ENCODE results near the gene AMPD2.

Gene AMPD2

DNA sequence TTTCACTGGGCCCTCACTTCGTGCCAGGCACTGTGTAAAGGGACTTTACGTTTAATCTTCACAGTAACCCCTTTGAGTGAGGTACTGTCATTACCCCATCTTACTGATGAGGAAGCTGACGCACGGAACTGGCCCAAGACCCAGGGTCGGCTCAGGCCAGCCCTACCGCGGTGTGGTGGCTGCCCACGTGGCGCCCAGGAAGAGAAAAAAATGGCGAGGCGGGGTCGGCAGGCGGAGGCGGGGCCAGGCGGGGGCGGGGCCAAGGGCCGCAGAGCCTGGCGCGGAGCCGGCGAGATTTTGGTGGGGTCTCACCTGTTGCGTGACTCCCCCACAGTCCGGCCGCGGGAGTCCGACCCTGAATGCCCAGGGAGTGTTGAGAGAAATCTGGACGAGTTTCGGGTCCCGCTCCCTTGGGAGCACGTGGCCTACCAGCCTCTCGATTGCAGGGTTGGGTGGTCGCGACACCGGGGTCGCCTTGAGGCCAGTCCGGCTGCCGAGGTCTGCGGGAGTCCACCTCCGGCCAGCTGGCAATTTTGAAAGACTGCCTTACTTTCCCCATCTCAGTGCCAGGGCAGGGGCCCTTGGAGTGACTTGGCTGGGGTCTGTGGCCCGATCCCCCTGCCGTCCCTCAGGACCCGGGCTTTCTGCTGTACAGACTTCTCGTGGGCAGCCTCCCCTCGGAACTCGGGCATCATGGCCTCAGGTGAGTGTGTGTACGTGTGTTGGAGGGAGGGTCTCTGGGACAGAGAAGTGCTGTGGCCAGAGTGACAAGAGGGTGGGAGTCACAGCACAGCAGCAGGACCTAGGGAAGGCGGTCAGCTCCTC lies at the start of gene AMPD2, which contains the start of gene GNAT2:
AMPD2 (plus strand) TSS at position 262 of the 825 bp plus-strand sequence. CDS start 1,339 bp downstream, outside the sequence.
GNAT2 (minus strand) TSS at position 41 of the 825 bp plus-strand sequence. CDS start 6,746 bp downstream, outside the sequence.
- peak; percentile 93 for DNase-seq

GRCh38 chr1:109570414-109570813 lies 49.2 kb upstream of the AMPD2 start:
- no peak for DNase-seq

DNA sequence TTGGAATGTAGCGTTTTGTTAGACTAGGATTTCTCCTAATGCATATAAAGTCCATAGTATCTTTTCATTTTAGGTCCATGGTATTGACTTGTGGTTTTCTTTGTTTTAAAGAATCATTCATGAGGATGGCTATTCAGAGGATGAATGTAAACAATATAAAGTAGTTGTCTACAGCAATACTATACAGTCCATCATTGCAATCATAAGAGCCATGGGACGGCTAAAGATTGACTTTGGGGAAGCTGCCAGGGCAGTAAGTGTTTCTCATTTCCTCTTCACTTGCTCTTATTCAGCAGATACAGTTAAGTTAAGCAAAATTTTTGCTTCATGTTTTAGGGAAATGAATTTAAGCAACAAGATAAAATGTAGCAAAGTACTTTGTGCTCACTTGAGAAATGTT lies 45.9 kb upstream of the AMPD2 start:
- peak; percentile 85 for DNase-seq

- no peak for DNase-seq
These were observed 40.6 kb upstream of the AMPD2 start for GRCh38 chr1:109578947-109579443.

- no peak for DNase-seq
These were observed 40.1 kb upstream of the AMPD2 start for GRCh38 chr1:109579491-109579890.

DNA sequence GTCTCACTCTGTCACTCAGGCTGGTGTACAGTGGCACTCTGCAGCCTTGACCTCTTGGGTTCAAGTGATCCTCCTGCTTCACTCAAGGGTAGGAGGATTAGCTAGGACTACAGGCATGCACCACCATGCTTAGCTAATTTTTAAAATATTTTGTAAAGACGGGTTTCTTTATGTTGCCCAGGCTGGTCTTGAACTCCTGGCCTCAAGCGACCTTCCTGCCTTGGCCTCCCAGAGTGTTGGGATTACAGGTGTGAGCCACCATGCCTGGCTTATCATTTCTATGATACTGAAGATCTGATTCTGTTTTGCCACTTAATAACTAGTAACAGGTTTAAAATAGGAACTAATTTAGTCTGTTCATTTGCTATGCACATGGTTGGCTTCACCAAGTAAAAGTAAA lies 37.6 kb upstream of the AMPD2 start:
- DNase-seq, result no peak

GRCh38 chr1:109584766-109585165 lies 34.9 kb upstream of the AMPD2 start:
- no peak for DNase-seq

- DNase-seq, result no peak
These were observed 33.6 kb upstream of the AMPD2 start for GRCh38 chr1:109586055-109586454.

GRCh38 chr1:109589177-109589576 lies 30.5 kb upstream of the AMPD2 start:
- peak; percentile 22 for DNase-seq

DNA sequence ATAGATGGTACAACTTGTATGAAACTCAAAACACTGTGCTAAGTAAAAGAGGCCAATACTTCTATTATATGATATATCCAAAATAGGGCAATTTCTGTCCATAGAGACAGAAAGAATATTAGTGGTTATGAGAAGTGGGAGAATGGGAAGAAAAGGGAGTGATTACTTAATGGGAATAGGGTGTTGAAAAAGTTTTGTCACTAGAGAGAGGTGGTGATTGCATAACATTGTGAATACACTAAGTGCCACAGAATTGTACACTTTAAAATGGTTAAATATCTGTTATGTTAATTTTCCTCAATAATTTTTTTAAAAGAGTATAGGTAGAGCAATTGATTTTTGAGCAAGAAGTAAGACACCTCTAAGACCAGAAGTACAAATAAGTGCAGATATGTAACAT lies 30.0 kb upstream of the AMPD2 start:
- no peak for DNase-seq

- no peak for DNase-seq
These were observed 26.7 kb upstream of the AMPD2 start for GRCh38 chr1:109592916-109593315.

DNA sequence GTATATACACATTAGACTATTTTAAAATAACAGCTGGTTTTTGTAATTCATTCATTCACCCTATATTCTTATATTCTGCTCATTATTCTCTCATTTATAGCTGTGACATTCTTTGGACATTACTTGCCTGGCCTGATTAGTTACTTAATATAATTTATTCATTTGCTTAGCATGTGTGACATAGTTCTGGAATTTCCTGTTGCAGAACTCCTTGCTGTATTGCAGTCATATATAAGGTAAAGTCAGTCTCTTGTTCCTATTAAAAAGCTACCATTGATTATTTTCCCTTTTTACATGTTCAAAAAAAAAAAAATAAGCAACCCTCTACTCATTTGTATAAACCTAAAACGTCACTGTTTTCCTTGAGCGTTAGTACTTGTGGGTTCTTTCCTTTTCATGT lies 24.1 kb upstream of the AMPD2 start:
- no peak for DNase-seq

DNA sequence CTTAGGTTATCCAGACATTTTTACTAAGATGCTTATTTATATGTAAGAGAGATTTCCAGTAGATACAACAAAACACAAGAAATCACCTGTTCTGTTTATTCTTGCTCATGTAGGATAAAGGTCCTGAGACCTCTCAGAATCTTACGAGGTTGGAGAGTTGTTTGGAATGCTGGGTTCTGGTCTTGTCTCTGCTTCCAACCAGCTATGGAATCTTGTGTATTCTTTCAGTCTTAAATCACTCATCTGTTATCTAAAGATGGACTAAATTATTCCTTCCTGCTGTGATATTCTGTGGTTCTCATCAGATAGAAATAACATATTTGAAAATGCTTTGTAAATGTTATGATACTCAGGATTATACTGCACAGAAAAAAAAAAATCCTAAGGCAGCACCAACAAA lies 21.5 kb upstream of the AMPD2 start:
- DNase-seq, result no peak

DNA sequence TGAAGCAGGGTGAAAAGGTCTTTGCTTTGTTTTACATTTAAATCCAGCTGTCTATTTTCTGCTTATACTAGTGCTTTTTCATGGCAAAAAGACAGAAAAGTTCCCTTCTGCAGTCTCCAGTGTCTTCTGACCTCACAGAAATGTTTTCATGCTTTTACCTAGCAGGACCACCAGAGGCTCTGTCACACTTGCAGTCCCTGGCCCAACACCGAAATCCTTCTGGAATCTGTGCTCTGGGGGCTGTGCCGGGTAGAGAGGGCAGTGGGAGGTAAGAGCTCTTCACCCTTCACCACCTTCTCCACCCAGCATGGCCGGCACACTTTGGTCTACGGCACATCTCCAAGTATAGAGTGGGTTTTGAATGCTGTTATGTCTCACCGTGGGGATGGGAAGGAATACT lies 21.0 kb upstream of the AMPD2 start:
- no peak for DNase-seq

DNA sequence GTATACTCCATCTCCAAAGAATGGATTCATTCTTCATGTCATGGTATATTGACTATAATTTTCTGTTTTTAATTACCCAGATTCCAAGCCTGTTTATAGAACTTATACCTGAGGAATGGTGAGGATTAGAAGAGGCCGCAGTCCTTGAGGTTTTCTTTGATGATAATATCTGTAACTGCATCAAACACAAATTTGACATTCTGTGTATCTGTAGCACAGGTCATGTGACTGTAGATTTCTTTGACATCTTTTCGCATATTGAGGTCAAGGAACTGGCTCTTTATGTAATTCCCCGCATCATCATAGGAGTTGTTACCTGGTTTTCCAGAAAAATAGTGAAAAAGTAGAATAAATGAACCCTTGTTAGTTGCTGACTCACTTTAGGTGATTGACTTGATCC lies 16.4 kb upstream of the AMPD2 start:
- DNase-seq, result no peak

GRCh38 chr1:109605381-109605780 lies 14.3 kb upstream of the AMPD2 start:
- DNase-seq, result peak; percentile 24

DNA sequence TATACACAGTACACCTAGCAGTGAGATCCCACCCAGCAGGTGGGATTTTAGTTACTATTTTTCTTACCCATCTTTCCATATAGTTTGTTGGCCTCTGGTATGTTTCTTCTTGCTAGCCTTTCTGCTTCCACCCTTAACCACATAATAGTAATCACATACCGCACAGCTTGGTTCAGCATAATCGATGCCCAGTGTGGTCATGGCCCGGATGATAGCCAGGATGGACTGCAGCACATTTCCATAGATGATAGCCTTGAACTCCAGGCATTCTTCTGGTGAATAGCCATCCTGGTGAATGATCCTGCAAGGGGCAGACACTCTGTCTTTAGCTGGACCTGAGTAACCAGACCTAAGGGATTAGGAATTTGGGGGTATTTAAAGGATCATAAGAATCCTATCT lies 9.8 kb upstream of the AMPD2 start:
- no peak for DNase-seq

DNA sequence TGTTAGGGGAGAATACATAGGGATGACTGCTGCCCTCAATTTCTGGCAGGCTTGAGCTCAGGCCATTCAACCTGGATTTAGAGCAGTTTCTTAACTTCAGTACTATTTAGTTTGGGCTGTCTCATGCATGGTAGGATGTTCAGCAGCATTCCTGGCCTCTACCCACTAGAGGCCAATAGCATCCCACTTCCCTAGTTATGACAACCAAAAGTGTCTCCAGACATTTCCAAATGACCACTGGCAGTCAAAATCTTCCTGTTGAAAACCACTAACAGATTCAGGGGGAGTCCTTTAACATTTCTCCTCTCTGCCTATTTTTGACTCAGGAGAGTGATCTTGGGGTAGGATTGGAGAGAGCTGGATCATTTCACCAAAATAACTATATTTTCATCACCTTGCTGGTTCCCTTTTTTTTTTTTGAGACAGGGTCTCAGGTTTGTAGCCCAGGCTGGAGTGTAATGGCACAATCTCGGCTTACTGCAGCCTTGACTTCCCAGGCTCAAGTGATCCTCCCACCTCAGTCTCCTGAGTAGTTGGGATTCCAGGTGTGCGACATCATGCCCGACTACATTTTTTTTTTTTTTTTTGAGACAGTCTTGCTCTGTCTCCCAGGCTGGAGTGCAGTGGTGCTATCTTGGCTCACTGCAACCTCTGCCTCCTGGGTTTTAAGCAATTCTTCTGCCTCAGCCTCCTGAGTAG lies 8.9 kb upstream of the AMPD2 start:
- no peak for DNase-seq

DNA sequence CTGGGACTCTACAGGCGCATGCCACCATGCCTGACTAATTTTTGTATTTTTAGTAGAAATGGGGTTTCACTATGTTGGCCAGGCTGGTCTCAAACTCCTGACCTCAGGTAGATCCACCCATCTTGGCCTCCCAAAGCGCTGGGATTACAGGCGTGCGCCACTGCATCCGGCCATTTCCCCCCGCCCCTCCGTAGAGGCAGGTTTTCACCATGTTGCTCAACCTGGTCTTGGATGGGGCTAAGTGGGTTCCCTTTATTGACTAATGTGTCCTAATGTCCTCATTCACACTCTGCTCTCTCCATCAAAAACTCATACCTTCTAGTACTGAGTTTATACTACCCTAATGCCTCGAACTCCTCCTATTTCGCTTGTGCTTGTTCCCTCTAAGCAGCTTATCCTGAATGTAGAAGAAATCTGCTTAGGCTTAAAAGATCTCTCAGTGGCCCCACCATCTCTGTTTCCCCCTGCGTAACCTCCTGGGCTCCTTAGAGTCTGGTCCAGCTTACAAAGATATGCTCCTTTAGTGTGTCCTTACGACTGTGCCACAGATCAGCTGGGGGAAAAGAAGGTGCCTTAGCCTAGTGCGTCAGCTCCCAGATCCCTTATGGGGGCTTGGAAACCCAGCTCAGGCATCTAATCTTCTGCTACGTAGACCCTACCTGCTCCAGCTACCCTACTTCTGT lies 8.2 kb upstream of the AMPD2 start:
- no peak for DNase-seq

DNA sequence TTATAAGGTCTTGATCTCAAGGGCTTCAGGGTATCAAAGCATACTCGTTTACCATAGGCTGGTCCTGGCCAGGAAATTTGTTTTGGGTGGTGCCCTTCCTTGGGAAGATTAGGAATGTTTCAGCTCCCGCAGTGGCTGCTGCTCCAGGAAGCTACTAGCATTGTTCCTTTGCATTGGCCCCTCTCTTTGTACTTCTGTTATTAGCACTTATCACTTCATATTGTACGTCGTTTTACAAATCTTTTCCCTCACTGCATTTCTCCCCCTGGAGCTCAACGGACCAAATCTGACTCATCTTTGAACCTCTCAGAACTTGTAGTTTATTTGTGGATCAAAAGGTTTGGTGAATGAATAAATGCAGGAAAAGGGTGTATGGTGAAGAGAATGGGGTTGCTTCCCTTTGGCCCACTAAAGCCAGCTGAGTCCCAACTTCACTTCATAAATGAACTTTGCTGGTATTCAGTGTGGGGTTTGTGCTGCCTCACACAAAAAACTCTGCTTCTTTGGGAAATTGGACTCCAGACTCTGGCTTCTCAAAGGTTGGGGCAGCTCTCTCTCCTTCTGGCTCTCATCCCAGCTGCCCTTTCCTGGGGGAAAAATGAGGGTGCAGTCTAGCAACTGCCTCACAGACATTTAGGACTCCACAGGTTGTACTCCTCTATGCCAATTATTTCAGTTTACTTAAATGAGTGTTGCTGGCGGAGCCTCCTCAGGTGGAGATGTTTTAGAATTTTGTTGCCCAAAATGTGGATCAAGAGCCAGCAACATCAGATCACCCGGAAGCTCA lies 6.1 kb upstream of the AMPD2 start:
- DNase-seq, result no peak

DNA sequence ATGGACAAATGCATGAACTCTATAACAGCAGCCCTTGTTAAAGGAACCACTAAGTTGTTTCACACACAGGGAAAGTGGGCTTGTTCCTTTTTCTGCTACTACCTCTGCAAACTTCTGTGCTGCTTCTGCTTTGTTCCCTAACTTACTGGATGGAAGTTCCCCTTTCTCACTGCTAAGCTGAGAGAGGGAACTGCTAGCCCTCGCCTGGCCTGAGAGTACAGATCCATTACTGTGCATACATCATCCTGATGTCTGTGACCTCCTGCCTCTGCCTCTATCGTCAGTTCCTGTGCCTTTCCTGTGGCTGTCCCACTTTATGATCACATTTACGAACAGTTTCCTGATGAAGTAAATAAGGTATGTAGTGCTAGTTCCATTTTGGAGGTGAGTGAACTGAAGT lies 3.8 kb upstream of the AMPD2 start:
- DNase-seq, result peak; percentile 96

GRCh38 chr1:109616391-109616790 lies 3.2 kb upstream of the AMPD2 start:
- DNase-seq, result peak; percentile 80

Measured in inflammatory macrophage treated with lipopolysaccharide for 4 hours (primary cell).